Daoy (cell line): ENCODE results near the gene BRD4. TPM values are rescaled to one million over a fixed set of nuclear protein-coding genes. Genes with fewer than 3 reads are reported as not detected.

Source experiments
- DNase-seq: peaks from one replicate; pipeline ENCODE4 v3.0.0-alpha.2; 2015; ENCODE audit warnings: low read depth
- total RNA-seq: library from RNA; depleted of rRNA; stranded (reverse); fragments of >200 nt; shearing (Covaris generic); gene quantifications from 2 replicates; pipeline ENCODE4 v1.2.3, GENCODE V29; 2014; rRNA removed

Gene BRD4
- total RNA-seq, 1 experiment from 2014 or later, result 11.1 TPM

DNA sequence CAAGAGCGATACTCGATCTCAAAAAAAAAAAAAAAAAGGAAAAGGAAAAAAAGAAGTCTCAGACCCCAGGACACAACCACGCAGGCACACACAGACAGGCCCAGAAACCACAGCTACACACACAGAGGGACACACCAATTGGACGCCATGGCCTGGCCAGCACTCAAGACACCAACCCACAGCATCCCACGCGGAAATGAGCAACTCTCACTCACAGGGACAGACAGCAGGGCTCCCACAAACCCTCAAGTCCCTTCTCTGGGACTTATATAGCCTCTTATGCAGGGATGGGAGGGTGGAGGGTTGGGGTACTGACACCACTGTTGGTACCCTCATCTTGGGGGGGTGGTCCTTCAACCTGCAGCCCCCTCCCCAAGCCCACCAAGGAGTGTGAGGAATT lies 137.4 kb downstream of the BRD4 start:
- peak; percentile 57 for DNase-seq

DNA sequence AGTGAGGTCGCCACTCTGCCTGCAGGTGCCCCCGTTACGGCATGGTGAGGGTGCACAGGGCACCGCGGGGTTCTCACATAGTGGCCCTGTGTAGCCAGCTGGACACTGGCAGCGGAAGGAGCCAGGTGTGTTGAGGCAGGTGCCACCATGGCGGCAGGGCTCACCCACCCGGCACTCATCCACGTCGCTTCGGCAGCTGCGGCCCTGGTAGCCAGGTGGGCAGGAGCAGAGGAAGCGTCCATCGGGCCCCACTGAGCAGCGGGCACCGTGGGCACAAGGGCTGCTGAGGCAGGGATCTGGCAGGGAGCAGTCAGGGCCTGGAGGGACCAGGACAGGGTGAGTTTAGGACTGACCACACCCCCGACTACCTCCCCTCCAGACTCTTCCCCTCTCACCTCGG lies 140.4 kb downstream of the BRD4 start:
- no peak for DNase-seq

DNA sequence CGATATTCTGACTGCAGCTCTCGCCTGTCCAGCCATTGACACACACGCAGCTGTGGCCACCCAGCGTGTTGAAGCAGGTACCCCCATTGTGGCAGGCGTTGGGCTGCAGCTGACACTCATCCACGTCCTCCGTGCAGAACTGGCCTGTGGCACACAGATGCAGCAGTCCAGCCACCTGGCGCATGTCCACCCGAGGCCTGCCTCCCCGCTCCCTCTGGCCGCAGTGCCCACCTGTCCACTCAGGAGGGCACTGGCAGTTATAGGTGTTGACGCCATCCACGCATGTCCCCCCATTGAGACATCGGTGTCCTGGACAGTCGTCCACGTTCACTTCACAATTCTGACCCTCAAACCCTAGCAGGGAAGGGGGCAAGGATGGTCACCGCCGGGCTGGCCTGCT lies 140.8 kb downstream of the BRD4 start:
- DNase-seq, result no peak

DNA sequence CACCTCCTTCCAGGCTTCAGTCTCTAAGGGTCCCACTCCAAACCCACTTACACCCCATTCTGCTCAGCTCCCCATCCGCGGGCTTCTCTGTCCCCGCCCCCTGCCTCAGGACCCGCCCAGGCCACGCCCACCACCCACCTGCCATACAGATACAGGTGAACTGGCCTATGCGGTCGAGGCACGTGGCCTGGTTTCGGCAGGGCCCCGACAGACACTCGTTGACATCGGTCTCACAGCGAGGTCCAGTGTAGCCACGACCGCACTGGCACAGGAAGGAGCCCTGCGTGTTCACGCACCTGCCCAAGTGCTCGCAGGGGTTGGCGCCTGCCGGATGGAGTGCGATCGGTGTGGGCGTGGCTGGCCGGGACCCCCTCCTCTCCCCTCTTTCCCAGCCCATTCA lies 143.5 kb downstream of the BRD4 start:
- no peak for DNase-seq

DNA sequence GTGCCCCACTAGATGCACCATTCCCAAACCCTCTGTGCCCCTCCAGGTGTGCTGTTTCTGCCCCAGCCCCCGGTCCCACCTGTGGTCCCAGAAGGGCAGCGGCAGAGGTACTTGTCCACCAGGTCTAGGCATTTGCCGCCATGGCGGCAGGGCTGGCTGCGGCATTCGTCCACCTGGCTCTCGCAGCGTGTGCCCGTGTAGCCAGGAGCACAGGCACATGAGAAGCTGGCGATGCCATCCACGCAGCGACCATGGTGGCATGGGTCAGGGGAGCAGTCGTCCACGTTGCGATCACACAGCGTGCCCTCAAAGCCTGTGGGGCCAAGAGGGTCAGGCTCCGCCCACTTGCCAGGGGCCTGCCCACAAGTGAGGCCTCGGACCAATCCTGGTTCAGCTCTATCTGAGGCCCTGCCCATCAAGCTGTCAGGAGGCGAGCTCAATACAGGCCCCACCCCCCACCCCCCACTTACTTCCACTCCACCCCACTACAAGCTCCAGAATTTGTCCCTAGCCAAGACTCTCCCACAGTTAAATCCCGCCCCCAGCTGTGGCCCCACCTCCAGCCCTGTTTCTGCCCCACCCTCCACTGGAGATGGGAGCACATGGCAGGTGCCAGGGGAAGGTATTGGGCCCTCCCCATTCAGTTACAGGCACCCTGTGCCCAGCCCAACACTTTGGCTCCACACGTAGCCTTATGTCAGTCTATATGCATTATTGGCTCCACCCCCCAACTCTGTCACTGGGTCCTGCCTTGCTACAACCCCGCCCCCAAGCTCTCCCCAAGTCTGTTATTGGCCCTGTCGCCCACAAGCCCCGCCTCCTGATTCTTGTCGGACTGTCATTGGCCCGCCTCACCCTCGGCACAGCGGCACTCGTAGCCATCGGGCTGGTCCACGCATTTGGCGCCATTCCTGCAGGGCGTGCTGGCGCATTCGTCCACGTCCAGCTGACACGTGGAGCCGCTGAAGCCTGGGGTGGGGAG lies 145.0 kb downstream of the BRD4 start:
- no peak for DNase-seq

Other genes with a start within 250 kb of the BRD4 start
- 33.0 and 38.6 TPM in 2 replicates for gene SYDE1, start 225.1 kb downstream of the BRD4 start, total RNA-seq
- 0.97 and 1.0 TPM in 2 replicates for gene NOTCH3, start 131.5 kb downstream of the BRD4 start, total RNA-seq
- gene EPHX3, start 100.1 kb downstream of the BRD4 start, total RNA-seq, result 0.11 TPM in 1 of 2 replicates, not detected in the other
- 15.4 and 18.6 TPM in 2 replicates for gene AKAP8, start 47.2 kb upstream of the BRD4 start, total RNA-seq
- gene AKAP8L, start 86.4 kb upstream of the BRD4 start, total RNA-seq, result 59.0 and 77.6 TPM in 2 replicates
- gene WIZ, start 117.4 kb upstream of the BRD4 start, total RNA-seq, result 5.7 and 7.0 TPM in 2 replicates
- gene RASAL3, start 132.0 kb upstream of the BRD4 start, total RNA-seq, result not detected in 2 replicates
- 0.17 TPM in 1 of 2 replicates, not detected in the other for gene PGLYRP2, start 147.0 kb upstream of the BRD4 start, total RNA-seq
- gene CYP4F22, start 176.0 kb upstream of the BRD4 start, total RNA-seq, result 0.46 and 0.89 TPM in 2 replicates